H1 (cell line): ENCODE measurements around the gene CCDC110.

Source experiments
- EP300 ChIP-seq, 2 experiments: IDR thresholded peaks; 1 replicate in 1 of 2; 2 replicates in 1 of 2; pipeline ENCODE4 v1.6.1; 2011 to 2012; ENCODE audit warnings: low read depth in 2 of 2, low read length in 2 of 2, mild to moderate bottlenecking in 2 of 2, borderline replicate concordance in 1 of 2, inconsistent platforms in 1 of 2, moderate library complexity in 1 of 2
- HDAC2 ChIP-seq, 2 experiments: fragments of 300-600 bp in 1 of 2; sonication (generic) in 1 of 2; IDR thresholded peaks; 2 replicates each; pipeline ENCODE4 v1.6.1; 2011 to 2012; ENCODE audit warnings: low read depth in 2 of 2, low read length in 2 of 2, mild to moderate bottlenecking in 2 of 2, moderate library complexity in 2 of 2, borderline replicate concordance in 1 of 2, inconsistent platforms in 1 of 2
- YY1 ChIP-seq: IDR thresholded peaks from 2 replicates; pipeline ENCODE4 v1.6.1; 2011; ENCODE audit warnings: low read depth, mild to moderate bottlenecking, low read length
- TF ChIP-seq, protein P1 (sequence below), 3 experiments: IDR thresholded peaks; 1 replicate in 2 of 3; 2 replicates in 1 of 3; pipeline versions ENCODE4 v1.5.1 to v1.6.1; 2011; ENCODE audit warnings: low read length in 3 of 3, mild to moderate bottlenecking in 3 of 3, inconsistent platforms in 2 of 3, low read depth in 1 of 3, moderate library complexity in 1 of 3; ENCODE audit not compliant: insufficient read depth in 1 of 3; ENCODE audit errors: control extremely low read depth in 1 of 3

DNA sequence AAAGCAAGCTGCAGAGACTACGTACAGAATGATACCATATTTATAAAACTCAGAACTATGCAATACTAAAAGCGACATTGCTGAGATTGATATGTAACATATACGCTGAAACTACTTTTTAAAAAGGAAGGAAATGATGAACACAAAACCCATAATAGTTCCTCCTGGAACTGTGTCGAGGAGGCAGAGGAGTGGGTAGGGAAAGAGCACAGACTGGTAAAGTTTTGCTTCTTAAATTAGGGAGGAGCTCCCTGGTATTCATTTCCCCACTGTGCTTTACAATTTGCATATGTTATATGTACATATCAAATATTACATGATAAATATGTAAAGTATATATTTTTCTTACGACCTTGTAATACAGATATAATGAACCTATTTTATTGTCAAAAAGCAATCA is 59.7 kb downstream of the CCDC110 start:
- TF ChIP-seq YY1 (no peak), EP300 (IDR thresholded peaks at IDR 0.05; ENCODE audit: borderline replicate concordance in 1 of 2, low read depth in 2 of 2, low read length in 2 of 2) (no peak), HDAC2 (IDR thresholded peaks at IDR 0.05; ENCODE audit: borderline replicate concordance in 1 of 2, low read depth in 2 of 2, low read length in 2 of 2) (no peak)
- TF ChIP-seq, protein P1, sequence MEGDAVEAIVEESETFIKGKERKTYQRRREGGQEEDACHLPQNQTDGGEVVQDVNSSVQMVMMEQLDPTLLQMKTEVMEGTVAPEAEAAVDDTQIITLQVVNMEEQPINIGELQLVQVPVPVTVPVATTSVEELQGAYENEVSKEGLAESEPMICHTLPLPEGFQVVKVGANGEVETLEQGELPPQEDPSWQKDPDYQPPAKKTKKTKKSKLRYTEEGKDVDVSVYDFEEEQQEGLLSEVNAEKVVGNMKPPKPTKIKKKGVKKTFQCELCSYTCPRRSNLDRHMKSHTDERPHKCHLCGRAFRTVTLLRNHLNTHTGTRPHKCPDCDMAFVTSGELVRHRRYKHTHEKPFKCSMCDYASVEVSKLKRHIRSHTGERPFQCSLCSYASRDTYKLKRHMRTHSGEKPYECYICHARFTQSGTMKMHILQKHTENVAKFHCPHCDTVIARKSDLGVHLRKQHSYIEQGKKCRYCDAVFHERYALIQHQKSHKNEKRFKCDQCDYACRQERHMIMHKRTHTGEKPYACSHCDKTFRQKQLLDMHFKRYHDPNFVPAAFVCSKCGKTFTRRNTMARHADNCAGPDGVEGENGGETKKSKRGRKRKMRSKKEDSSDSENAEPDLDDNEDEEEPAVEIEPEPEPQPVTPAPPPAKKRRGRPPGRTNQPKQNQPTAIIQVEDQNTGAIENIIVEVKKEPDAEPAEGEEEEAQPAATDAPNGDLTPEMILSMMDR (IDR thresholded peaks at IDR 0.05; ENCODE audit: control extremely low read depth in 1 of 3, insufficient read depth in 1 of 3, low read depth in 1 of 3, low read length in 3 of 3): no peak
